NCI-H748 (cell line): ENCODE results near the gene ADCY1.
A peak's percentile ranks its signal among the peaks of the same experiment; 100 is the strongest.
"Not testable (repeated sequence)": the region's sequence is repeated elsewhere in the genome, so short reads cannot be mapped to it uniquely, and the experiment has no call there.

Experiments used
- DNase-seq: peaks from one replicate; lab custom pipeline; 2025; ENCODE audit not compliant: unreplicated experiment; lab: John Stamatoyannopoulos, UW

Gene ADCY1

DNA sequence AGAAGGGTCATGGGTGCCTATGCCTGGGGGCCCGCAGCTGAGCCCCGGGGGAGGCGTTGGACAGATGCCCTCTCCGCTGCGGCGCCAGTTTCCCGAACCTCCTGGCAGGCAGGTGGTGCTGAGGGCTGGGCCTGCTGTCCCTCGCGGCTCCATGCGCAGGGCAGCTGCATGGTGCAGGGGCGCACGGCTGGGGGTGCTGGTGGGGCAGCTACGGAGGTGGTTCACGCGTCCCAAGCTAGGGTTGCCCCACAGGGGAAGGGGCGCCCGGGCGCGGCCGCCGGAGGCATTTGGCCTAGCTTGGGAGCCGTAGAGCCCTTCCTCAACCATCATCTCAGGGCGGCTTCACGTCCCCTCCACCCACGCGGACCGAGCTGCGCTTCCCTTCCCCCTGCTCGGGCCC is 152.7 kb downstream of the ADCY1 start:
- no peak for DNase-seq

DNA sequence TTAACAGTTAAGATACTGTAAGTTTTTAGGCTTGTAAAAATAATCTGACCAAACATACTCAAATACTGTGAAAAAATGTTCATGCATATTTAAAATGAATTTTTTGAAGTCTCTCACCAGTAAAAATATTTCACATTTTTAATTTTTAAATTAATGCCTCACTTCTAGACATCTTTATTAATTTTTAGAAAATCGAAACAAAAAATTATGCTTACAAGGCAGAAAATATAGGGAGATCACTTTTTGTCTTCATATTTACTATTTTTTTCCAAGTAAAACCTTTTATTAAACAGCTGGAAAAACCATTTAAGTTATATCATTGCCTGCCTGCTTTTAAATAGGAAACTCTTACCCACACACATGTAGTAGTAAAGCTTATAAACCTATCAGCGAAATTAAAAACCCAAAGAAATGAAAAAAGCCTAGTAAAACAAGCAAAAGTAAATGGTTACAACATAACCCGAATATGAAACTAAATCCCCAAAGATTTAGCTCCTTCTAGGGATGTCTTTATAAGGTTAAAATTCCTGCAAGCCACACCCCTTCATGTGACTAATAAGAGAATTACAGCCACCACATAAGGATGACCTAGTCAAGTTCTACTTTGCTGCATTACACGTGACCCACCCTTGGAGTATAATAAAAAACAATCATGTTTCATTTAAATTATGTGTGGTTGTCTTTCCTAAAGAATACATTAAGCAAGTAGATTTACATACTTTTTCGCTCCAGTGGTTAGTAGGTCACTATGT is 157.7 kb downstream of the ADCY1 start:
- not testable (repeated sequence) for DNase-seq

DNA sequence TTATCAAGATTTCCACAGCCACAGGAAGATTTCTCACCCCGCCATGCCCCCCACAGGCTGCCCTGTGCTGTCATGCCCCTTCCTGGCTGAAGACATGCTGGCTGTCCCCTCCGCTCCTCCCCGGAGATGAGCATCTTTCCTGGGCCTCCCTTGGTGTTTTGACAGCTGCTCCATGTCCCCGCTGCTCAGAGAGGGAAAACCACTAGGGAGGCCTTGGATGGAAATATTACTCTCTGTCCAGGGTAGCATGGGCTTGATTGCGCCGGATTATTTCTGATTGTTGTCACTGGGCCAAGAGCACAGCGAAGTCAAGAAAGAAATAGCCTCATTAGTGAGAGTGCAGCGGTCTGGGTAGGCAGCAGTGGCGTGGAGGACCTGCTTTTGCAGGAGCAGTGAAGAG is 164.8 kb downstream of the ADCY1 start:
- not testable (repeated sequence) for DNase-seq

DNA sequence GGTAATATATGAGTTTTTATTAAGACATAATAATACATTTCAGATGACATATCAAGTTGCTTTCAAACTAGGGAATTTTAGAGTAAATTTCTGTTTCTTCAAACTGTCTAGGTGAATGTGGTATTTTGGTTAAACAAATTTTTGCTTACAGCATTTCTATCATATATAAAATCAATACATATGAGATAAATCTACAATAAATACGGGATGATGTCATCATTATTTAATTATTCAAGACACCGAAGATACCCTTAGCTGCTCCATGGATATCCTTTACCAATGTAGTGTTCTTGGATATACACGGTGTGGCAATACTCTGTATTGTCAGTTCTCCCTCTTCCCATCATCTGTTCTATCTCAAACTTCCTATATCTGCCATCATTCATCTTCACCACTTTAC is 166.4 kb downstream of the ADCY1 start:
- not testable (repeated sequence) for DNase-seq

DNA sequence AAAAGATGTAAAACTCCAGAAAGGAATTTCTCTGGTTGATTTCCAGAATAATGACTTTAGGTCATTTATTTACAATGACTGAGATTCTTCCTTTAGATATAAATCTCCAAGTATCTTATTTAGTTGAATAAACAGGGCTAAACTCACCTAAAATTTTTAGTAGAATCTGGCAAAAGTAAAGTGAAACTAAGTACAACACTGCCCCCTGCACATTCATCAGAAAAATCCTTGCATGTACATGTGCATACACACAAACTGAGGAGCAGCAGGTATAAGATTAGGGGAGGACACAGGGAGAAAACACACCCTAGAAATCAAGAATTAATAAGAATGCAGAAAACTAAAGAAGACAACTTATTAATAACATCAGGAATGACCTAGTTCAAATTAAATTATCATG is 174.8 kb downstream of the ADCY1 start:
- DNase-seq = not testable (repeated sequence)

DNA sequence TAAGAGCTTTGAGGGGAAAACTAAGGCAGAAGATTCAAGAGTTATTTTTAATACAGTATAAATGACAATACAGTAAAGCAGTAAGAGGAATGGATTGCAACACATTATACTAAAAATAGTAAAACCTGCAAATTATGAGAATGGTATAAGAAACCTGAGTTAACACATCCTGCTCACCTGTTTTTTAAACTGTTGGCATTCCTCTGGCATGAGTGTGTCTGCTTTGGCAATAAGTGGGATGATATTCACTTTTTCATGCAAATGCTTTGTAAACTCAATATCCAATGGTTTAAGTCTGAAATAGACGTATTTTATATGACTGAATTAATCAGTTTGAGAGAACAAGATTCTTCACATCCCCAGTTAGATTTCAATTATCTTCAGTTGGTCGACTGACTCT is 177.2 kb downstream of the ADCY1 start:
- not testable (repeated sequence) for DNase-seq

DNA sequence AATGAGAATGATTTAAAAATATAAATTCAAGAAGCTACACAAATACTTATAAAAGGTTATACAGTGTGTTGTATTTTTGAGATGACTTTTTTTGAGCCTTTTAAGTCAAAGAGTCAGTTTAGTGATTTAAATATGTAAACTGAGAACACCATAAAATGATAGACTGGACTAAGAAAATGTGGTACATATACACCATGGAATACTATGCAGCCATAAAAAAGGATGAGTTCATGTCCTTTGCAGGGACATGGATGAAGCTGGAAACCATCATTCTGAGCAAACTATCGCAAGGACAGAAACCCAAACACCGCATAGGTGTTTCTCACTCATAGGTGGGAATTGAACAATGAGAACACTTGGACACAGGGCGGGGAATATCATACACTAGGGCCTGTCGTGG is 182.2 kb downstream of the ADCY1 start:
- DNase-seq = not testable (repeated sequence)

DNA sequence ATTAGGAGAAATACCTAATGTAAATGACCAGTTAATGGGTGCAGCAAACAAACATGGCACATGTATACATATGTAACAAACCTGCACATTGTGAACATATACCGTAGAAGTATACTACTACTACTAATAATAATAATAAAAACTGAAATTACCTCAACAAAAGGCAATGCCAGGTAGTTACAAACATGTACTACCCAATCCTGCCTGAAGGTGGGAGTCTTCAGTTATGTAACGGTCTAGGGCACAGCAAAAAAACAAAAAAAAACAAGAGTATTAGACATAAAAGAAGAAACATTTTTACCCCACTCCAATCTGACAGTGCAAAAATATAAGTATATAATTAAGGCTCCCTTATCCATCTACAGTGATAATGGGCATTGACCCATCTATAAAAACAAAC is 182.6 kb downstream of the ADCY1 start:
- not testable (repeated sequence) for DNase-seq

DNA sequence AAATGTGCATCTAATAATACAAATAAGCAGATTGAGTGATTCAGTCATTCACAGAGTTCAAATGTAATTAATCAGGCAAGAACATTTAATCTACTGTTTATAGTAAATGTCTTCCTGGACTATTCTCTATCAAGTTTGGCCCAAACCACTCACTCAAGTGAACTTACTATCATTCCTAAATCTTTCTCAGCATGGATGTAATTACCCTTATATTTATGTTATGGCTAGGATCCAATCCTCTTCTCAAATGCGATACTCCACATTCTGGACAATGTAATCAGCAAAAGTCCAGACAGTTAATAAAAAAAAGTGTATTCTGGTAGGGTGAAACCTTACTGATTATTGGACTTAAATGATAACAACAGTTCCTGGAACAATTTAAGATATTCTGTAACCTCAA is 185.3 kb downstream of the ADCY1 start:
- DNase-seq = not testable (repeated sequence)

DNA sequence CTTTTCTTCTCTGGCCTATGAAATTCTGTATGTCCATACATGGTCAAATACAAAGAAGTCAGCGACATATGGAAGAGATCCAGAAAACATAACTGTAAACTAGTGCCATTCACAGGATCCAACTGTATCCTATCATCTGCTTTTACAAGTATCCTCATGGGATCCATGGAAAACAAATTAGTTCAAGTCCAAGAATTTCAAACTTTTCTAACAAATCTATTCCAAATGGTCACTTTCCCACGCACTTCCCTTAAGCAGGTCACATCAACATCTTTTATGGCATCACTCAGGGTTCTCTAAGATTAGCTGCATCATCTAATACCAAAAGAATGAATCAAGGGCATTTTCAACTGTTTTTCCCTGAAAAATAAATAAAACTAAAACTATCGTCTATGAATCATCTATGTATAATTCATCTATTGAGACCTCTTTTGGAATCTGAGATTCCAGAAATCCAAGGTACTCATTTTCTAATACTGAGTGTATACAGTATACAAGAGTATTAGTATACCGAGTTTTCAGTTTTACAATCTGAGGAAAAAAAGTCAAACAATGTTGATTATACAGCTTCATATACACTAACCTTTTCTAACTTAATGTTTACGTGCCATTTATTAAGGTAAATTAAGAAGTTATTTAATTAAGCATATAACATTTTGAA is 187.5 kb downstream of the ADCY1 start:
- not testable (repeated sequence) for DNase-seq

DNA sequence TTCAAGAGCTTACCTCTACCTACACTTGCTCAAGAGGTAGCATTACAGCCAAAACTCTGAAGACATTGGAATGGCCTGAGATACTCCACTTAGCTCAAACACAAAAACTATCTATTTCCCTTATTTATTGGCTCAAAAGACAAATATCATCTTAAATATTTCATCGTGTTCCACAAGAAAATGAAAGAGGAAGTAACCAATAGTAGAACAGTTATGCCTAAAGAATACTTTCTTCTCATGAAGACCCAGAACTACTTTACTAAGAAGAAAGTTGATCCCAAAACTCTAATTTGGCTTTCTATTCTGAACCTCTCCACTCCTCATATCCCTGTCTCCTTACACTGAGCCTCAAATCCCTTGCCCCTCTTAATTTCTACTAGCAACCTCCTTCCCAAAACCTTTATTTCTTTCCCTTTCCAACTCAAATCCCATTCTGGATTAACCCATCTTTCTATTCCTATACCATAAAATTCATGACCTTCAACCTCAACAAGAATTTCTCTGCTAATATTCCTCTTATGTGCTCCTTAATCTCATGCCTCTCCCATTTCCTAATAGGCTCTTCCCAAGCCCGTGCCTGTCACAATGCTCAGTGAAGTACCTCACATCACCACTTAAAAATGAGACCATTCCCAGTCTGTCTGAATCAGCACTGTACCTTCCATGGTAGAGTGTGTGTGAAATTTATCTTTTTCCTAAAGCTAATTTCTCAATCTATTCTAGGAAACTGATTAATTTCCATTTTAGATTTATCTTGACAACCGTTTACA is 188.2 kb downstream of the ADCY1 start:
- not testable (repeated sequence) for DNase-seq

DNA sequence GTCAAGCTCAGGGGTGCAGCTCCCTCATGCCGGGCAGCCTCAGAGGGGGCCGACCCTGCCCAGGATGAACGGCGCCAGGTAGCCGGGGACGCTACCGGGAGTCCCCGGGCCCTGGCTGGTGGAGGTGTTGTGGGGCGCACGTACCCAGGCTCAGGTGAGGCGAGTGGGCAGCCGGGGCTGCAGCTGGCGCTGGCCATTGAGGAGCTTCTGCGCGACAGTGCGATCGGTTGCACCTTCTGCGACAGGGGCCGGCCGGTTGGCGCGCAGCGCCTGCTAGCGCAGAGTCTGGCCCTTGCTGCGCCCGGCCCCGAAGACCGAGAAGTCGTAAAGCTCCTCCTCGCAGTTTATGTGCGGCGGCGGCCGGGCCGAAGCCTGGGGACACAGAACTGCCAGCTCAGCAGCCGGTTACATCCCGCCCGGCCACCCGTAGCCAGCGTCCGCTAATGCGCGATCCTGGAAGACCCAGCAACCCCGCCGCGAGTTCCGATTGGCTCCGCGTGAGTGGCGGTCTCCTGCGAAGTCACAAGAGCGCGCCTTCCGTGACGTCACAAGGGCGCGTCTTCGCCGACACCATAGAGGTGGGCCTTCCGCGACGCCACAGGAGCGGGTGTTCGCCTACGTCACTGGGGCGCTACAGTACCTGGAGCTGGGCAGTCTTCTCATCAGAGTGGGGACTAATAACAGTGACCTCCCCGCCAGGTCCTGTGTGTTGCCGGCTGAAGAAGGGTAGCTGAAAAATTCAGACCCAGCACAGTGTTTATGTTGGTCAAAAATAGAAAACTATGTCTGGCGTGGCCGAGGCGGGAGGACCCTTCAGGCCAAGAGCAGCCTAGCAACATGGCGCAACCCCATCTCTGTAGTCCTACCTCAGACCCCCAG is 194.6 kb downstream of the ADCY1 start:
- peak; percentile 99 for DNase-seq

DNA sequence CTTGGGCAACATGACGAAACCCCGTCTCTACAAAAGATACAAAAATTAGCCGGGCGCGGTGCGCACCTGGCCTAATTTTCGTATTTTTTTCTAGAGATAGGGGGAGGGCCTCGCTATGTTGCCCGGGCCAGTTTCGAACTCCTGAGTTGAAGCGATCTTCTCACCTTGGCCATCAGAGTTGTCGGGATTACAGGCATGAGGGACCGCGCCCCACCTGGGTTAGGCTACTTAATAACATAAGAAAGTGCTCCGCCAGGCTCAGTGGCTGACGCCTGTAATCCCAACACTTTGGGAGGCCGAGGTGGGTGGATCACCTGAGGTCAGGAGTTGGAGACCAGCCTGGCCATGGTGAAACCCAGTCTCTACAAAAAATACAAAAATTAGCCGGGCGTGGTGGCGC is 195.5 kb downstream of the ADCY1 start:
- DNase-seq = not testable (repeated sequence)
